ENCODE results near the gene NFIL3.
"Not testable (repeated sequence)": the region's sequence is repeated elsewhere in the genome, so short reads cannot be mapped to it uniquely, and the experiment has no call there.

The NFIL3 gene

GRCh38 chr9:91384954-91385353 is 38.7 kb downstream of the NFIL3 start:
- Mint-ChIP-seq H3K27me3 (ENCODE audit: low read depth) (no peaks in the 10 kb centered on the region), H3K4me3 (no peak overlapping the region), H3K36me3 (ENCODE audit: low read depth) (no peaks in the 10 kb centered on the region), H3K9me3 (no peaks in the 10 kb centered on the region), H3K27ac (no peak overlapping the region), H3K4me1 (no peaks in the 10 kb centered on the region)
- no peak for TF ChIP-seq CTCF (IDR thresholded peaks at IDR 0.05; ENCODE audit: unreplicated experiment in 3 of 3)

- Mint-ChIP-seq H3K4me1 (no peaks in the 10 kb centered on the region), H3K36me3 (ENCODE audit: low read depth) (no peaks in the 10 kb centered on the region), H3K9me3 (no peaks in the 10 kb centered on the region), H3K27me3 (ENCODE audit: low read depth) (no peaks in the 10 kb centered on the region), H3K27ac (no peak overlapping the region), H3K4me3 (no peak overlapping the region)
- no peak for TF ChIP-seq CTCF (IDR thresholded peaks at IDR 0.05; ENCODE audit: unreplicated experiment in 3 of 3)
These were observed 40.1 kb downstream of the NFIL3 start for GRCh38 chr9:91383577-91383976.

- Mint-ChIP-seq H3K27ac (no peak overlapping the region), H3K36me3 (ENCODE audit: low read depth) (peaks cover 4% of the 10 kb centered on the region), H3K4me3 (no peak overlapping the region), H3K9me3 (peaks cover 3% of the 10 kb centered on the region), H3K4me1 (no peaks in the 10 kb centered on the region), H3K27me3 (ENCODE audit: low read depth) (no peaks in the 10 kb centered on the region)
- TF ChIP-seq CTCF (IDR thresholded peaks at IDR 0.05; ENCODE audit: unreplicated experiment in 3 of 3) = no peak
These were observed 41.3 kb downstream of the NFIL3 start for GRCh38 chr9:91382298-91382697.

GRCh38 chr9:91379426-91379825 is 44.2 kb downstream of the NFIL3 start:
- Mint-ChIP-seq H3K4me1 (no peaks in the 10 kb centered on the region), H3K36me3 (ENCODE audit: low read depth) (peaks cover 4% of the 10 kb centered on the region), H3K27ac (no peak overlapping the region), H3K4me3 (no peak overlapping the region), H3K9me3 (peaks cover 3% of the 10 kb centered on the region), H3K27me3 (ENCODE audit: low read depth) (no peaks in the 10 kb centered on the region)
- TF ChIP-seq CTCF (IDR thresholded peaks at IDR 0.05; ENCODE audit: unreplicated experiment in 3 of 3) = no peak

- Mint-ChIP-seq H3K36me3 (ENCODE audit: low read depth) (peaks cover 4% of the 10 kb centered on the region), H3K27ac (no peak overlapping the region), H3K27me3 (ENCODE audit: low read depth) (no peaks in the 10 kb centered on the region), H3K4me1 (no peaks in the 10 kb centered on the region), H3K4me3 (no peak overlapping the region), H3K9me3 (peaks cover 3% of the 10 kb centered on the region)
- TF ChIP-seq CTCF (IDR thresholded peaks at IDR 0.05; ENCODE audit: unreplicated experiment in 3 of 3) = no peak
These were observed 44.9 kb downstream of the NFIL3 start for GRCh38 chr9:91378695-91379127.

GRCh38 chr9:91378054-91378453 is 45.6 kb downstream of the NFIL3 start:
- H3K36me3 Mint-ChIP-seq (ENCODE audit: low read depth); H3K27ac Mint-ChIP-seq; H3K4me3 Mint-ChIP-seq; H3K27me3 Mint-ChIP-seq (ENCODE audit: low read depth); H3K9me3 Mint-ChIP-seq; H3K4me1 Mint-ChIP-seq: not testable (repeated sequence)

All from nephron (organoid).